HG02763 (cell line): Measurements from ENCODE around the gene UAP1L1.

Experiments used
- ATAC-seq: cut with Tn5 transposase; IDR thresholded peaks from one replicate; pipeline ENCODE4 v1.9.1; 2021; ENCODE audit warnings: mild to moderate bottlenecking, moderate library complexity; ENCODE audit not compliant: unreplicated experiment

Gene UAP1L1

DNA sequence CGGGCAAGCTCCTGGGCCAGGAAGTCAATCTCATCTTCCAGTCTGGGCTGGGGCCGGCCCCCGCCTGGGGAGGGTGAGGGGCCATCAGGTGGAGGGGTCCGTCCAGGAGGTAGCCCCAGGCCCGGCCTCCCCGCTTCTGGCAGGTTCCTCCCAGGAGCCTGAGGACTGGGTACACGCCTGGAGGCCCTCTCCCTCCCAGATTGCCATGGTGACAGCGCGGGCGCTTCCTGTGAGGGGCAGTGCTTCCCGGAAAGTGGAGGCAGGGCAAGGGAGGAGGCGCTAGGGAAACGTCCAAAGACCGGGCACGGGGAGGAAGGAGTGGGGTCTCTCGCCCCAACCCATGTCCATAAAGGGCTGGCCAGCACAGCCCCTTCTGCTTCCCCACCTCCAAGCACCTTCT is 36.2 kb upstream of the UAP1L1 start:
- no peak for ATAC-seq

DNA sequence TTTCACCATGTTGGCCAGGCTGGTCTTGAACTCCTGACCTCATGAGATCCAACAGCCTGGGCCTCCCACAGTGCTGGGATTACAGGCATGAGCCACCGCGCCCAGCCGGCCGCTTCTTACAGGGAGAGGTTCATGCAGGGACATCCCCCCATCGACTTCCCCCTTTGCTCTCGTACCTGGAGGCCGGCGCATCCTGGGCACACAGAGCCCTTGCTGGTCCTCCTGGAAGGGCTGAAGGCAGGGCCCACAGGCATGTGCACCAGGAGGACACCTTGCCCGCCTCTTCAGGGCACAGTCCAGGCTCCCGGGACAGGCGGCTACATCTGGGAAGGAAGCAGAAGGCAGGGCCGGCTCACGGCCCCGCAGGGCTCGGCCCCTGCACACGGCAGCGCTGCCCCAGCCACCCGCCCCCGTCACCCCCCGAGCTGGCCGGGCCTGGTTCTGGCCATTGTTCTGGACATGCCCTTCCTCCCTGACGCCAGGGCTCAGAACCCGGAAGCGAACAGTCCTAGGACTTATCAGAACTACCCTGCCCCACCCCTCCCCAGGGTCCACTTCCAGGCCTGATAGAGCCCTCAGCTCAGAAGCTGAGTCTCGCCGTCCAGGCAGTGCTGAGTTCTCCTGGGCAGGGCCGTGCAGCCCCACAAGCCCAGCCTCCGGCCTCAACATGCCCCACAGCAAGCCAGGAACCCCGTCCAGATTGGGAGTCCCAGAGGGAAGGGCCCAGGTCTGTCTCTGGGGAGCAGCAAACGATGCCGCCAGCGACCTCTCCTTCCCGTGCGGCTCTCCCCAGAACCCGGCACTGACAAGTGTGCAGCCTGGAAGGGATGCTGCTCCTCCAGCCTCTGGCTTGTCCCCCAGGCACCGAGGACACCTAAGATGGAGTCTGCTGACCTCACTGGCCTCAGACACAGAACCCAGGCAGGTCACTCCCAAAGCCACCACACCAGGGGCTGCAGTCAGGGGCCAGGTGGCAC is 34.3 kb upstream of the UAP1L1 start:
- no peak for ATAC-seq

DNA sequence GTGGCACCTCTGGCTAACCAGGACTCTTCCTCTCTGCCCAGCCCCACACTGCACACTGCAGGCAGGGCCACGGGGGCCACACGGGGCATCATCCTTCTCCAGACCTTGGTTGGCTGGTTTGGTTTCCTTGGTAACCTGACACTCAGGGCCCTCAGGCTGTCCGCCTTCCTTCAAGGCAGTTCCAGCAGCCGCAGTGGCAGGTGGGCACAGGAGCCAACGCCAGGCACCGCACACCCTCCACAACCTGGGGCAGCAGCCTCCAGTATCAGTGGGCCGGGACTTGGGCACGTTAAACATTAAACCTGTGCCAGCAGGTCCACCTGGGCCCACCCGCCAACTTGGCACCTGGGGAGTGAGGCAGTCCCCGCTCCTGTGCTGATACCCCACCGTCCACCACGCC is 33.3 kb upstream of the UAP1L1 start:
- no peak for ATAC-seq

DNA sequence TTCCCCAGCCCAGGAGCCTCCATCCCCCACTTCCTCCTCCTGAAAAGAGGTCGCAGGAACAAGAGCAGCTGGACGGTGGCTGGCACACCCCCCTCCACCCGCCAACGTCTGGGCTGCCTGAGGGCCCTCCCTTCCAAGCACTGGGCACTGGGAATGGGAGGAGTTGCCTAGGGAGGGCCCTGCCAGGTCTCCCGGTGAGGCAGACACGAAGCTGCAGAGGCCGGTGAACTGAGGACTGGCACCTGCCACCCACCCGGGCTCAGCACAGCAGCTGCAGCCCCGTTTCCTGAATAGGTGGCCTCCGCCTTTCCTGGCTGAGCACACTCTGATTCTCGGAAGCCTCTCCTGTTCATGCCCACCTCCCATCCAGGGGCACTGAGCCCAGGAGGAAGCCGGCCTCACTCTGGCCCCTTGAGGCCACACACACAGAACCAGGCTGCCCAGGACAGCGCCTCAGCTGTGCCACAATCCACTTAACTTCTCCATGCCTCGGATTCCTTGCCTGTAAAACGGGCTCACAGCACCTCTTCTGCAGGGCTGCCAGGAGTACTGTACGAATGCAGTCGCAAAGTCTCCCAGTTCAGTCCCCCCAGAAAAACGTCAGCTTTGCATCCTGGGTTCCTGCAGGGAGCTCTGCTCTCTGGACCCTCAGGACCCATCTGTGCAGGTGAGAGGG is 32.7 kb upstream of the UAP1L1 start:
- ATAC-seq: no peak

DNA sequence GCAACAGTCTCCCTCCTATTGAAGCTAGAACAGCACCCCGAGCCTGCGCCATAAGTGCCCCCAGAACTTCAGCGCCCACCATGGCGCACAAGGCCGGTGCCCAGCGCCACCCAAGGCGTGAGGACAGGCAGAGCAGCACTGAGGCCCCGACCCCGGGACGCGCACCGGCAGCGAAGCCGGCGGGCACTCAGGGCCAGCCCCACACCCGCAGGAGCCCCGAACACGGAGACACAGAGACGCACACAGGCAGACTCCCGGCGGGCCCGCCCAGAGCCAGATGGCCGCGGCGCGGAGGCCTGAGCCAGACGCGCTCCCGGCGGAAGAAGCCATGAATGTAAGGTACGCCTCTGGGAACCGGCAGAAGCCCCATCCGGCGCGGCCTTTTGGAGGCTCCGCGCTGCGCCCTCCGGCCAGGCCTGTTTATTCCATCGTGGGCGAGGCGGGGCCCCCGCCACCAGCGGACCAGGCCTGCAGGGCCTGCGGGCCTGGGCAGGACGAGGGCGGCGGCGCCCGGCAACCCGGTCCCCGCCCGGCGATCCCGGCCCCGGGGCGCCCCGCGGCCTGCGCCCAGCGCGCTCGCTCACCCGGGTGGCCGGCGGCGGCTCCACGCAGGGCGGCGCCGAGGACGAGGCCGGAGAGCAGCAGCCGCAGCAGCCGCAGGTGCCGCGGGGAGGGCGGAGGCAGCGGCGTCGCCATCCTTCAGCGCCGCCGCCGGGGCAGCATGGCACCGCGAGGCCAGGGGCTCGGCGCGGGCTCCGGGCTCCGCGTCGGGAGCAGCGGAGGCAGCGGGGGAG is 31.8 kb upstream of the UAP1L1 start:
- ATAC-seq: no peak

DNA sequence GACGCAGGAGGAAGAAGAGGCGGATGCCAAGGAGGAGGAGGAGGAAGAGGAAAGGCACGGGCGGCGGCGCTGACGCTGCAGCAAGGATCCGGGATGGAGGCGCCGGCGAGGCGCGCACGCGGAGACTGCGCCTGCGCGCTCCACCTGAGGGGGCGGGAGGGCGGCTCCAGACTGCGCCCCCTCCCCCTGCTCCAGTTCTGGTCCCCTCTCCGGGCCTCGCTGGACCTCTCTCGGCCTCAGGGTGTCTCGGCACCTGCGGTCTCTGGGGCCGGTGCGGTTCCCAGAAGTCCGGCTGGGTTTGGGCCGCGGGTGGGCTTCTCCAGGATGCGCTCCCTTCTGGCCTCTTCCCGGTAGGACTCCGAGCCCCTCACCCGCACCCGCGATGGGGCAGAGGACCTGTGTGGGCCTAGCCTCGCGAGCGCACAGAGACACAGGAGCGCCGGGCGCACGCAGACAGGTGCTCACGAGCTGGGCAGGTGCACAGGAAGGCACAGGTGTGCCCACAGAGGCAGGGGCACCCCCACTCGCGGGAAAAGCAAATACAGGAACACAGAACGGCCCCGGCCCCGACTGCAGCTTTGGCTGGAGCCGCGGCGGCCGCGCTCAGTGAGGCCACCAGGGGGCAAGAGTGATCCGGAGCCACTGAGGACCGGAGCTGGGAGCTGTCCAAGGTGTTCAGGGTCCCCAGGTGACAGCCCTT is 31.1 kb upstream of the UAP1L1 start, which contains the start of gene NPDC1:
Gene NPDC1, minus strand, starts transcription at position 90 of the 700 bp plus-strand sequence. CDS start 188 bp downstream, outside the sequence.
- no peak for ATAC-seq

DNA sequence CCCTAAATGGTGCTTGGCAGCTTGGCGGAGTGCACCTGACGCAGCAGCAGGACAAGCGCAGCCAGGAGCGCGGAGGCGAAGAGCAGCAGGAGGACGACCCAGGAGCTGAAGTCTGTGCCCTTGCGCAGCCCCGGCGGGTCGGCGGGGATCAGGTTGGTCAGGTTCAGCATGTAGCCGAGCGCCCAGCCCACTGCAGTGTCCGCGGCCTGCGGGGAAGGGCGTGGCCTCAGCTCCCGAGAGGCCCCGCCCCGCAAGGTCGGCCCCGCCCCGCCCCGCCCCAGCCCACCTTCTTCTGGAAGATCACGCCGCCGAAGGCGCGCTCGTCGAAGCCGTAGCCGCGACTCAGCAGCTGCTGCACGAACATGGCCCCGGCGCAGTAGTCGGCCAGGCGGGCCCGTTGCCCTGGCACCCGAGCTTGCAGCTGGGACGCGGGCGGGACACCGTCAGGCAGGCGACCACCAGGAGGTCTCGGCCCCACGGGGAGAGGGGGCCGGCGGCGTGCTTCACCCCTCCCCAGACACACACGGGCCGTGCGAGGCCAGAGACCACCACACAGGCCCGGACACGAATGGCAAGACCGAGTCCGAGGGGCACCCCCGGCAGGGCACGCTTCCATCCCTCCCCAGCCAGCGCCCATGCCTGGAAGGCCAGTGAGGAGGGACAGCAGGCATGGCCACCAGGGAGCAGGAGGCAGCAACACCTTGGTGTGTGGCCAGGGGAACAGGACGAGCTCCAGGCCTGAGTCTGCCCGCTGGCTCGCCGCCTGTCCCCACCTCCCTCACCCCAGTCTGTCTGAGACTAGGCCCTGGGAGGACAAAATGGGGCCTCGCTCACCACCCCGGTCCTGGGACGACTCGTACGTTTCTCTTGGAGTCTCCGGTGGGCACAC is 28.4 kb upstream of the UAP1L1 start:
- no peak for ATAC-seq

DNA sequence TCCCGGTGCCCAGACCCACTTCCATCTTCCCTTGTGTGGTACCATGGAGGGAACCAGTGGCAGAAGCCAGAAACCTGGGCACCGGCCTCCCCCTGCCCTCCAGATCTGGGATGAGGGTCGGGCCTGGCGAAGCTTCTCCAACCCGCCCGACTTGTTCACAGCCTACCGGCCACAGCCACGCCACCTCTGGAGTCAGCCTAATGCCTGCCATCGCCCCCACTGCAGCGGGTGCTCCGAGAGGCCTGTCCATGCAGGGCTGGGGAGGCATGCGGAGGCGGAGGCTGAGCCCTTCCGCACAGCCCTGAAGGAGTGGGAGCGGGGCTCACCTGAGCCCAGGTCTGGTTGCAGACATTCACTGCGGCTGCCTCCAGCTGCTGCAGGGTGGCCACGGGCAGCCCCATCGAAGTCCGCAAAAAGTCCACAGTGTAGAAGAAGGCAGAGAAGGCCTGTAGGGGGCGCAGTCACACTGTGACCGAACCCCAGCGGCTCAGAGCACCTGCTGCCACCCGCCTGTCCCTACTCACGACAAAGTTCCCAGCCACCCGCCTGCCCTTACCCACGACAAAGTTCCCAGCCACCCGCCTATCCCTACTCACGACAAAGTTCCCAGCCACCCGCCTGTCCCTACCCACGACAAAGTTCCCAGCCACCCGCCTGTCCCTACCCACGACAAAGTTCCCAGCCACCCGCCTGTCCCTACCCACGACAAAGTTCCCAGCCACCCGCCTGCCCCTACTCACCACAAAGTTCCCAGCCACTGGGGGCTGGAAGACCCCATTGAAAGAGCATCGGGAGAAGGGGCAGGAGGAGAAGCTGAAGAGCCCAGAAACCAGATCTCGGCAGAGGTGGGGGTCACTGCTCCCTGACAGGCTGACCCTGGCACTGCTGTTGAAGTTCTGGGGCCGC is 27.5 kb upstream of the UAP1L1 start:
- no peak for ATAC-seq

DNA sequence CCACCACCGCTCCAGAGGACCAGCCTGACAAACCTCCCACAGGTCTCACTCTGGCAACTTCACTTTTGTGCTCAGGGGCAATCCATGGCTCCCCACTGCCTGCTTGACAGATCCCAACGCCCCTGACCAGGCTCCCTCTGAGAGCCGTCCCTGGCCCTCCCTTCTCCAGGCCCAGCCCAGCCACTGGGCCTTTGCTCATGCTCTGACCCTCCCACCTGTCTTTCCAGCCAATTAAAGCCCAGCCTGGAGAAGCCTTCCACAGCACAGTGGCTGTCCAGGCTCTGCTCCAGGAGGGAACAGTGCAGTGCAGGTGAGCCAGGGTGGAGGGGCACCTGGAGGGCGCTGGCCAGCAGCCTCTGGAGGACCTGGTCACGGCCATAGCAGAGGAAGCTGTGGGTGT is 26.7 kb upstream of the UAP1L1 start:
- no peak for ATAC-seq

DNA sequence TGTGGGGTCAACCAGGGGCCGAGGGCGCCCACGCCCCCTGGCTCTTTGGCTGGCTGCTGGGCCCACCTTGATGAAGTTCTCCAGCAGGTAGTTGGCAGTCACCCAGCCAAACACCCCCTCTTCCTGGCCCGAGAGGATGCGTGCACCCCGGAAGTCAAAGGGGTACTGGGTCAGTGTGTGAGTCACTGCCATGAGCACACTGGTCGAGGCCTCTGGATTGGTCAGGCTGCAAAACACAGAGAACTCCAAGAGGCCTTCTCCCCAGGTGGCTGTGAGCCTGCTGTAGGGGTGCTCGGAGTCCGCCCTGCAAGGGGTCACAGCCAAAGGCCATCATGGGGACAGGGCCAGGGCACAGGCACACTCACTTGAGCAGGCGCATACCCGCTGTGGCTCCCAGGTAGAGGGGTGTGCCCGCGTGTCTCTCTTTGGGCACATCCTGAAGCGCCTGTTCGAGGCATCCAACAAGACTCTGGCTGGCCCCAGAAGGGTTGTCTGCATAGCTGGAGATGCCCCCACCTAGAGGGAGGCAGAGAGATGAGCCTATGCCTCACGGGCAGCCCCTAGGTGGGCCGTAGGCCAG is 26.1 kb upstream of the UAP1L1 start:
- no peak for ATAC-seq

DNA sequence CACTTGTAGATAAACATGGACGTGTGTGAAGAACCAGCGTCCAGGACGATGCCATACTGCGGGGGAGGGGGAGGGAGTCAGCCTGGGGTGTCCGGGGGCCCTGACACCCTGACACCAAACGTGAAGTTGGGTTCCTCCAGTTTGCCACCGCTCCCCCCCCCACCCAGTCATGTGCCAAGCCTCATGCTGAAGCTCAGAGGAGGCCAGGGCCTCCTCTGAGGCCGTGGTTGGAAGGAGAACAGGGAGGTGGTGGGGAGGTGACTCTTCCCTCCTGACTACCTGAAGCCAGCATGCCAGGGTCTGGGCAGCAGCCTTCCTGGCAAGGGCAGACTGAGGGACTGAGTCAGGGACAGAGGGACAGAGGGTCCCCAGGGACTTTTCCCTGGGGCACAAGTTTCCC is 25.0 kb upstream of the UAP1L1 start:
- ATAC-seq: no peak

DNA sequence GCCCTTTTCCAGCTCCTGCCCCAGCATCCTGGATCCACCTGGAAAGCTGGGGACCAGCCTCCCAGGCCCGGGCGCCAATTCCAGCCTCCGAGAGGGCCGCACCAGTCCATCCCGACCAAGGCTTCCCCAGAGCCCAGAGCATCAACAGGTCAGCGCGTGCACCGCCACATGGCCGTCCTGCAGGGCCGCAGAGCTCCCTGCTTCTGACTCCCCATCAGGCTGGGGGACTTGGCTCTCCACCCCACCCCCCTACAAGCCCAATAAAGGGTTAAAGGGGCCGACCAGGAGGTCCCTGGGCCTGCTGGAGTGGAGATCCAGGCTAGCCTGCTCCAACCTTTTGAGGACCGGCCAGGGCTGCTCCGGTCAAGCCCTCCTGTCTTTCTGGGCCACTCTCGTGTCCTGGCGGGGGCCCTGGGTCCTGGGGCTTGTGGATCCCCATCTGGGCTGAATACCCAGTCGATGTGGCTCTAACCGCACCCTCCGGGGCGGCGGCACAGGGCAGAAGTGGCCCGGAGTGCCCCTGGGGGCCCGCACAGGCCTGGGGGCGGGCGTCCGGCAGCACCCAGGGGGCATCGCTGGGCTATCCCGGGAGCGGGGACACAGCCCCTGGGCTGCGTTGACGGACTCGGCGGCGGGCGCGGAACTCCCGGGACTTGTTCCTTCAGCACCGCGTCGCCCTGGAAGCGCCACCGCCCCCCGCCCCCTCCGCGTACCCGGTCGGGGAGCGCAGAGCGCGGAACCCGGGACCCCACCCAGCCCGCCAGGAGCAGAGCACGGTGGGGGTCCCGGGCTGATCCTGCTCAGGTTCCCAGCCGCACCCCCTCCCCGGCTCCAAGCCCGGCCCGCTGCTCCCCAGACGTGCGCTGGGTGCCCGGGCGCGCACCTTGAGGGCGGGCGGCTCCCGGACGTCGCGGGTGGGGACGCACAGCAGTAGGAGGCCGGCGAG is 24.0 kb upstream of the UAP1L1 start:
- no peak for ATAC-seq

DNA sequence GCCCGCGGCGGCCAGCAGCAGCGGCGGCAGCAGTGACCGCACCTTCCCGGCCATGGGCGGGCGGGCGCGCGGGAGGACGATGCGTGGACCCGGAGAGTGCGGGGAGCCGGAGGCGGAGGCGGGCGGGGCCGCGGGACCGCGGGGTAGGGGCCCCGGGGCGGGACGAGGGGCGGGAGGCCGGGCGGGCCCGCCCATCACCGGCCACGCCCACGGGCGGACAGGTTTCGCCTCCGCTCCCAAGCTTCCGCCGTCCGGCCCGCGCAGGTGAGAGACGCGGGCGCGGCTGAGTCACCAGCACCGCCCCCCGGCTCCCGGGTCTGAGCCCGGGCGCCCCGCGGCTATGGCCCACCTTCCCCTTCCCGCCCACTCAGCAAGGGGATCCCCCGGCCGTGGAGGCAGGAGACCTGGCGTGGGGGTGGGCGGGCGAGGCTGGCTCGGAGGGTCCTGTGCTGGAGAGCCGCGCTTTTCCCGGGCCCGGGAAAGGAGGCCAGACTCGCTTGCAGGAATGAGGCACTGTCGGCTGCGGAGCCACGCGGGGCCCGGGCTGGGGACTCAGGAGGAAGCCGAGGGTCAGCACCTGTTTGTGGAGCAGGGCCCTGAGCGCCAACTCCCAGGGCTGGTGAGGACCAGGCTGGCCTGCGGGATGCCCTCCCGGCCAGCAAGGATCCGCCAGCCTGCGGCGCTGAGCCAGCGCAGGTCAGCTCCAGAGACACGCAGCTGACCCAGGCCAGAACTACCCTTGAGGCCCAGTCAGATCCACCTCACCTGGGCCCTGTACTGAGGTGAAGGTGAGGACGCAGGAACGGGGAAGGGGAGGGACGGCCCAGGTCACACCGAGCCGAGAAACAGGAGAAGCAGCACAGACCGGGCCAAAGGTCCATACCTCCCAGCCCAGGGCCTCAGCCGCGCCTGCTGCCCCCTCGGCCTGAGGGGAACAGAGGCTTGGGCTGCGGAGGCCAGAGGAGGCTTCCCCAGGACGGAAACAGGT is 23.1 kb upstream of the UAP1L1 start, which contains the start of gene ENTPD2:
Gene ENTPD2, minus strand, starts transcription at position 118 of the 988 bp plus-strand sequence. Its CDS starts 64 bp downstream, at position 54.
- ATAC-seq: no peak

DNA sequence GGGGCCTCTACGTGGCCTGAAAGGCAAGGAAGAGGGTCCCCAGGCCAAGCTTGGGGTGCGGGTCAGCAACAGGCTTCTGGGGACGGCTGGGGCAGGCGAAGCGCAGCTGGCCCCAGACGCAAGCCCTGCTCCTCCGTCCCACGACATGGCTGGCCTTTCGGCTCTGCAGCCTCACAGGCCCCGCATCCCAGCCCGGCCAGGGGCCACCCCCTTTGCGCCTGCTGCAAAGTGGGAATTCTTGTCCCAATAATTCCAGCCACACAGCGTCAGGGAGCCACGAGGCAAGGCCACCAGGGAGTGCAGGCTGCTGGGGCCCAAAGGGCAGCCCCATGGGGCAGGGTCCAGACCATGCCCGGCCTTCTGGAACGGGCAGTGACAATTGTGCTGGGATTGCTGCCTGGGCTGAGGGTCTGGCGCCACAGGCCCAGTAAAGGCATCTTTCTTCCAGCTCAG is 22.4 kb upstream of the UAP1L1 start:
- ATAC-seq: no peak
